ENCODE measurements around the gene SPEG. TPM values are rescaled to one million over a fixed set of nuclear protein-coding genes. Genes with fewer than 3 reads are reported as not detected.

The SPEG gene
- total RNA-seq (2021; ENCODE audit: unreplicated experiment): 56.6 TPM
- 52.7 and 53.2 TPM in 2 replicates for polyA plus RNA-seq (2012)
- Bru-seq, nascent RNA: percentile 48 among the genes with signal in this experiment
- percentile 55 among the genes with signal in this experiment for BruChase-seq, experiment 1, labeled RNA remaining after a 6-hour chase
- percentile 54 among the genes with signal in this experiment for BruChase-seq, experiment 2, labeled RNA remaining after a 2-hour chase
- long read RNA-seq, partial matches to known transcripts: 21 of 31 reads
- long read RNA-seq, other reads (novel, unspliced or antisense): 8 of 31 reads

DNA sequence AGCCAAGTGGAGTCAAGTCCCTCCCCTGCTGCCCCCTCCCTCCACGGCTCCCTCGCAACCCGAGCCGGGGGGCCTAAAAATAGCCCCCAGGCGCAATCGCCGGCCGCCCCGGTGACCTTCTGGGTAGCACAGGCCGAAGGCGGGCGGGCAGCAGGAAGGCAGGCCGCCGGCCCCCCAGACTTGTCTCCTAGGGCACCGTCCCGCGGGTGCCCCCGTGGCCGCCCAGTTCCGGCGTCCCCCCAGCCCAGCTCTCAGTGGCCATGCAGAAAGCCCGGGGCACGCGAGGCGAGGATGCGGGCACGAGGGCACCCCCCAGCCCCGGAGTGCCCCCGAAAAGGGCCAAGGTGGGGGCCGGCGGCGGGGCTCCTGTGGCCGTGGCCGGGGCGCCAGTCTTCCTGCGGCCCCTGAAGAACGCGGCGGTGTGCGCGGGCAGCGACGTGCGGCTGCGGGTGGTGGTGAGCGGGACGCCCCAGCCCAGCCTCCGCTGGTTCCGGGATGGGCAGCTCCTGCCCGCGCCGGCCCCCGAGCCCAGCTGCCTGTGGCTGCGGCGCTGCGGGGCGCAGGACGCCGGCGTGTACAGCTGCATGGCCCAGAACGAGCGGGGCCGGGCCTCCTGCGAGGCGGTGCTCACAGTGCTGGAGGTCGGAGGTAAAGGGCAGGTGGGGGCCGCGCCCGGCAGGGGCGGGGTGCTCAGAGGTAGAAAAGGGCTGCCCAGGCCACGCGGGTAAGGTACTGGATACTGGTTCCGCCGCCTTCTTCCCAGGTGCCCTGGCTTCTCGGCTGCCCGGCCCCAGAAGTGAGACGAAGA lies at the start of gene SPEG:
SPEG (plus strand) TSS at position 126 of the 808 bp plus-strand sequence; CDS start at position 261, 135 bp downstream.
- ATAC-seq (no peak), DNase-seq (ENCODE audit: low read depth, low spot score) (no peak)
- TF ChIP-seq JUND (IDR thresholded peaks at IDR 0.05) (no peak), TCF7L2 (IDR thresholded peaks at IDR 0.05; ENCODE audit: borderline replicate concordance, extremely low read depth, insufficient read depth, insufficient read length) (no peak), POLR2AphosphoS5 (IDR thresholded peaks at IDR 0.05; ENCODE audit: low read depth, low read length) (no peak), EZH2 (IDR thresholded peaks at IDR 0.05) (no peak), YY1 (IDR thresholded peaks at IDR 0.05; ENCODE audit: extremely low read depth, insufficient replicate concordance, low read depth, low read length) (no peak), ELF1 (IDR thresholded peaks at IDR 0.05; ENCODE audit: borderline replicate concordance, low read depth) (no peak), RAD21 (IDR thresholded peaks at IDR 0.05; ENCODE audit: low read depth) (no peak), FOSL1 (IDR thresholded peaks at IDR 0.05; ENCODE audit: low read depth) (no peak), CBX3 (IDR thresholded peaks at IDR 0.05; ENCODE audit: low read depth) (no peak), MAX (IDR thresholded peaks at IDR 0.05) (no peak), SRF (IDR thresholded peaks at IDR 0.05; ENCODE audit: low read depth) (no peak), POLR2A (IDR thresholded peaks at IDR 0.05; ENCODE audit: borderline replicate concordance, extremely low read depth, insufficient read depth, insufficient read length) (no peak), ZNF274 (IDR thresholded peaks at IDR 0.05; ENCODE audit: low read depth, low read length) (no peak), ZFX (IDR thresholded peaks at IDR 0.05) (no peak)
- peaks cover 6 to 19% of the 10 kb centered on the region in 2 experiments for H3K4me1 ChIP-seq (ENCODE audit: control insufficient read depth in 1 of 2, insufficient read depth in 2 of 2, low read length in 2 of 2)
- H3K9me2 ChIP-seq (ENCODE audit: insufficient read depth): no peaks in the 10 kb centered on the region
- H3K79me2 ChIP-seq (ENCODE audit: insufficient read depth, low read length): no peaks in the 10 kb centered on the region
- H3K27ac ChIP-seq (ENCODE audit: low read depth, low read length): peak within 1 kb of the TSS; percentile 35; the same call in 1 of the 2 replicates
- POLR2A ChIA-PET: interaction anchor here (0.5 kb wide), 1 partner anchor 87 kb away, joined by 3 read pairs; no protein-coding TSS in a partner anchor
- no peaks in the 10 kb centered on the region for H4K20me1 ChIP-seq (ENCODE audit: insufficient read depth)
- CTCF ChIA-PET: interaction anchor here (1.5 kb wide), 1 partner anchor 18 kb away, joined by 17 read pairs; no protein-coding TSS in a partner anchor
- no peak within 1 kb of the TSS for H3K9ac ChIP-seq (ENCODE audit: low read length)
- no peaks in the 10 kb centered on the region for H3K27me3 ChIP-seq (ENCODE audit: insufficient read depth, low read length)
- H3K4me3 ChIP-seq (replicated peaks in 1 of 2; ENCODE audit: low read depth in 1 of 2, low read length in 2 of 2): no peak within 1 kb of the TSS
- H2AFZ ChIP-seq (ENCODE audit: low read depth, low read length, poor library complexity, severe bottlenecking): peak within 1 kb of the TSS; percentile 99
- BruUV-seq (replicated peaks): no TSS peak
- intact Hi-C loops (cut with micrococcal nuclease): loop anchor here (2.0 kb wide), 1 partner anchor 32 kb away; no protein-coding TSS in a partner anchor
- no peaks in the 10 kb centered on the region for H3K9me3 ChIP-seq (ENCODE audit: control insufficient read depth in 1 of 2, insufficient read depth in 1 of 2, low read depth in 1 of 2, low read length in 2 of 2)
- no peaks in the 10 kb centered on the region for H3K36me3 ChIP-seq (ENCODE audit: control insufficient read depth in 1 of 2, insufficient read depth in 2 of 2, low read length in 2 of 2)
- peak within 1 kb of the TSS; percentile 41 for H3K4me2 ChIP-seq (ENCODE audit: low read length)
- RAD21 ChIA-PET (ENCODE audit: low non-redundant PET in 1 of 2, low total read pairs in 2 of 2, uncharacterized antibody in 2 of 2, unreplicated experiment in 2 of 2): no interaction called here
